H1 (cell line): Measurements from ENCODE around the gene FHIT. TPM values are rescaled to one million over a fixed set of nuclear protein-coding genes. Genes with fewer than 3 reads are reported as not detected.

Experiments used
- CTCF ChIA-PET: fragments of 300-600 bp; sonication (Branson Sonifier 250); formaldehyde crosslinking; loops from one replicate; lab custom pipeline; 2021; ENCODE audit not compliant: partially characterized antibody; lab: Charles Lee
- POLR2A ChIA-PET: fragments of 300-600 bp; sonication (Branson Sonifier 250); formaldehyde crosslinking; loops from one replicate; lab custom pipeline; 2021; ENCODE audit warnings: inconsistent platforms; ENCODE audit not compliant: partially characterized antibody; lab: Charles Lee
- DNase-seq, 2 experiments: peaks; one replicate each; pipeline versions ENCODE4 v3.0.0 to v3.0.0-alpha.2; 2010 to 2022; ENCODE audit warnings: low spot score in 2 of 2, low read depth in 1 of 2, mixed read lengths in 1 of 2
- FAIRE-seq: peaks from 2 replicates; lab custom pipeline; 2011; peaks lifted over from hg19 to GRCh38; lab: Jason Lieb, UNC
- H2AFZ ChIP-seq: 2 replicates; pipeline ENCODE4 v1.8.1; 2012; ENCODE audit warnings: low read length, inconsistent platforms
- H2AK5ac ChIP-seq: 2 replicates; pipeline ENCODE4 v1.6.1; 2013; ENCODE audit warnings: low read depth, low read length
- H2BK120ac ChIP-seq: replicated peaks from 2 replicates; pipeline ENCODE3; 2013; ENCODE audit warnings: low read depth, low read length, inconsistent platforms
- H2BK12ac ChIP-seq: 2 replicates; pipeline ENCODE4 v1.6.1; 2013; ENCODE audit warnings: low read depth, low read length
- H2BK15ac ChIP-seq: 2 replicates; pipeline ENCODE4 v1.6.1; 2013; ENCODE audit warnings: low read length
- H2BK20ac ChIP-seq: 2 replicates; pipeline ENCODE4 v1.6.1; 2013; ENCODE audit warnings: low read length
- H2BK5ac ChIP-seq: 2 replicates; pipeline ENCODE4 v1.6.1; 2013; ENCODE audit warnings: low read depth, low read length
- H3K14ac ChIP-seq: 2 replicates; pipeline ENCODE4 v1.6.1; 2013; ENCODE audit warnings: inconsistent platforms; ENCODE audit not compliant: insufficient read length
- H3K18ac ChIP-seq: 2 replicates; pipeline ENCODE4 v1.6.1; 2013; ENCODE audit warnings: low read length; ENCODE audit errors: extremely low read depth
- H3K23ac ChIP-seq: 2 replicates; pipeline ENCODE4 v1.6.1; 2013; ENCODE audit warnings: inconsistent platforms; ENCODE audit not compliant: insufficient read length
- H3K23me2 ChIP-seq: 2 replicates; pipeline ENCODE4 v1.6.1; 2013; ENCODE audit warnings: low read depth, low read length
- H3K27ac ChIP-seq: 2 replicates; pipeline ENCODE4 v1.6.1; 2011; ENCODE audit warnings: low read depth, low read length, inconsistent platforms
- H3K27me3 ChIP-seq, 4 experiments: replicated peaks in 1 of 4; 1 replicate in 1 of 4; 2 replicates in 3 of 4; pipeline versions ENCODE4 v1.6.1 to v1.8.1; 2011 to 2013; ENCODE audit warnings: low read length in 3 of 4, mild to moderate bottlenecking in 3 of 4, inconsistent platforms in 2 of 4, mixed read lengths in 2 of 4, moderate library complexity in 1 of 4; ENCODE audit not compliant: control insufficient read depth in 3 of 4, insufficient read depth in 3 of 4; ENCODE audit errors: extremely low read depth in 1 of 4
- H3K36me3 ChIP-seq, 4 experiments: 2 replicates each; pipeline versions ENCODE4 v1.6.1 to v1.8.1; 2011 to 2013; ENCODE audit warnings: mild to moderate bottlenecking in 4 of 4, low read length in 3 of 4, moderate library complexity in 2 of 4, control low read depth in 1 of 4, inconsistent platforms in 1 of 4; ENCODE audit not compliant: insufficient read depth in 4 of 4, control insufficient read depth in 2 of 4
- H3K4ac ChIP-seq: replicated peaks from 2 replicates; pipeline ENCODE3; 2013; ENCODE audit warnings: low read length, low read depth, mixed read lengths, inconsistent platforms; ENCODE audit not compliant: insufficient read length
- H3K4me1 ChIP-seq, 4 experiments: replicated peaks in 1 of 4; 1 replicate in 1 of 4; 2 replicates in 3 of 4; pipeline versions ENCODE4 v1.6.1 to v1.8.1; 2011 to 2013; ENCODE audit warnings: low read length in 3 of 4, inconsistent platforms in 2 of 4, mixed read lengths in 1 of 4; ENCODE audit not compliant: insufficient read depth in 4 of 4, control insufficient read depth in 3 of 4
- H3K4me2 ChIP-seq, 2 experiments: 2 replicates each; pipeline versions ENCODE4 v1.6.1 to v1.8.1; 2011 to 2013; ENCODE audit warnings: low read depth in 2 of 2, low read length in 2 of 2, control low read depth in 1 of 2, inconsistent platforms in 1 of 2, mild to moderate bottlenecking in 1 of 2; ENCODE audit not compliant: insufficient read depth in 1 of 2
- H3K4me3 ChIP-seq, 4 experiments: fragments of 200-600, 300-600 bp in 1 of 4; sonication (generic), shearing (Covaris generic), sonication (Bioruptor Twin) in 1 of 4; 2 replicates each; pipeline versions ENCODE4 v1.5.1 to v1.8.1; 2011 to 2016; ENCODE audit warnings: low read length in 4 of 4, low read depth in 3 of 4, control low read depth in 2 of 4, inconsistent platforms in 2 of 4, mild to moderate bottlenecking in 2 of 4, mixed read lengths in 1 of 4, moderate library complexity in 1 of 4; ENCODE audit not compliant: insufficient read depth in 2 of 4; ENCODE audit errors: extremely low read depth in 1 of 4
- H3K56ac ChIP-seq: replicated peaks from 2 replicates; pipeline ENCODE3; 2013; ENCODE audit warnings: low read depth, mild to moderate bottlenecking, mixed read lengths, low read length, inconsistent platforms; ENCODE audit not compliant: insufficient read length
- H3K79me1 ChIP-seq: 2 replicates; pipeline ENCODE4 v1.6.1; 2013; ENCODE audit warnings: low read depth, low read length, control low read depth
- H3K79me2 ChIP-seq, 2 experiments: 2 replicates each; pipeline versions ENCODE4 v1.6.1 to v1.8.1; 2012 to 2013; ENCODE audit warnings: low read length in 2 of 2, mild to moderate bottlenecking in 2 of 2, inconsistent platforms in 1 of 2; ENCODE audit not compliant: insufficient read depth in 2 of 2, control insufficient read depth in 1 of 2
- H3K9ac ChIP-seq, 4 experiments: replicated peaks in 1 of 4; 1 replicate in 1 of 4; 2 replicates in 3 of 4; pipeline versions ENCODE4 v1.6.1 to v1.8.1; 2011 to 2013; ENCODE audit warnings: low read depth in 3 of 4, low read length in 3 of 4, control low read depth in 2 of 4, mild to moderate bottlenecking in 2 of 4, moderate library complexity in 2 of 4, inconsistent platforms in 1 of 4; ENCODE audit errors: extremely low read depth in 1 of 4
- H3K9me3 ChIP-seq, 2 experiments: 2 replicates each; pipeline versions ENCODE4 v1.6.1 to v1.8.1; 2012 to 2013; ENCODE audit warnings: mild to moderate bottlenecking in 2 of 2, moderate library complexity in 2 of 2, control low read depth in 1 of 2, inconsistent platforms in 1 of 2, low read depth in 1 of 2, low read length in 1 of 2, mixed read lengths in 1 of 2; ENCODE audit not compliant: insufficient read depth in 2 of 2
- H4K20me1 ChIP-seq, 2 experiments: replicated peaks in 1 of 2; 2 replicates each; pipeline versions ENCODE3 to v1.8.1; 2011 to 2013; ENCODE audit warnings: inconsistent platforms in 2 of 2, low read length in 2 of 2, mild to moderate bottlenecking in 1 of 2; ENCODE audit not compliant: insufficient read depth in 2 of 2, control insufficient read depth in 1 of 2
- H4K5ac ChIP-seq: 2 replicates; pipeline ENCODE4 v1.6.1; 2013; ENCODE audit warnings: low read length, low read depth, mixed read lengths, inconsistent platforms; ENCODE audit not compliant: insufficient read length
- H4K8ac ChIP-seq: 2 replicates; pipeline ENCODE4 v1.8.0; 2013; ENCODE audit warnings: mild to moderate bottlenecking, moderate library complexity, low read length, inconsistent platforms; ENCODE audit not compliant: insufficient read depth; ENCODE audit errors: extremely low read depth
- H4K91ac ChIP-seq: replicated peaks from 2 replicates; pipeline ENCODE3; 2013; ENCODE audit warnings: low read length, mixed read lengths, inconsistent platforms; ENCODE audit not compliant: insufficient read length
- JUND ChIP-seq: IDR thresholded peaks from 2 replicates; pipeline ENCODE4 v1.6.1; 2011; ENCODE audit warnings: mild to moderate bottlenecking, improper control_type of control experiment, low read length
- MAFK ChIP-seq: IDR thresholded peaks from 2 replicates; pipeline ENCODE4 v1.6.1; 2012; ENCODE audit warnings: low read depth, mild to moderate bottlenecking, improper control_type of control experiment, low read length
- TAF7 ChIP-seq: optimal IDR thresholded peaks from 2 replicates; pipeline ENCODE3; 2011; ENCODE audit warnings: low read depth, mild to moderate bottlenecking, inconsistent platforms, low read length, moderate library complexity, borderline replicate concordance
- polyA plus RNA-seq, 7 experiments: library from polyadenylated mRNA; depleted of rRNA in 3 of 7; stranded (reverse) in 5 of 7; unstranded in 2 of 7; fragments of >200 nt in 5 of 7; fragments of 200-250 nt in 2 of 7; gene quantifications; 1 replicate in 5 of 7; 2 replicates in 1 of 7; 4 replicates in 1 of 7; pipeline versions ENCODE4 v1.2.1 to v1.2.3, GENCODE V29; 2011 to 2013; ENCODE audit warnings: missing spikeins in 2 of 7, mixed read lengths in 2 of 7
- total RNA-seq: library from RNA; stranded (reverse); fragmentation: NEBNext Ultra II Directional; extraction: Animal tissue kit (Norgen Biotek cat#: 25700); gene quantifications from 2 replicates; pipeline ENCODE4 v1.2.1, GENCODE V29; 2021

FHIT gene
- total and polyA plus RNA-seq, 2 of the 8 experiments (the other 6 are each of a cell fraction or from before 2014, with no cell fraction given), result 1.2 to 3.2 TPM

GRCh38 chr3:60636846-60637245 lies 614.4 kb downstream of the FHIT start:
- TF ChIP-seq MAFK (peak; percentile 23; the same call in 1 of the 2 replicates), TAF7 (no peak), JUND (peak; percentile 77)
- Histone ChIP-seq H3K4me2 (no peak overlapping the region), H3K27ac (no peak overlapping the region)

More at GRCh38 chr3:60636846-60637245, 614.4 kb downstream of the FHIT start:
- H4K91ac ChIP-seq, result no peak overlapping the region
- no peak overlapping the region for H4K8ac ChIP-seq
- no peaks in the 10 kb centered on the region for H3K9me3 ChIP-seq
- DNase-seq (no peak), FAIRE-seq (no peak)
- ChIA-PET CTCF (no interaction called here), POLR2A (interaction anchor here (1.2 kb wide), 1 partner anchor 9 kb away, joined by 3 read pairs; no protein-coding TSS in a partner anchor)
- H4K5ac ChIP-seq, result no peak overlapping the region
- no peak overlapping the region for H3K9ac ChIP-seq
- H3K4me1 ChIP-seq, result no peaks in the 10 kb centered on the region; a peak in 2 of 7 replicates
- no peaks in the 10 kb centered on the region for H3K36me3 ChIP-seq
- 0 out of 2 replicates have a peak overlapping the region, but pooled peaks have one; percentile 35 for H2BK20ac ChIP-seq
- no peaks in the 10 kb centered on the region for H3K79me1 ChIP-seq
- H3K23ac ChIP-seq, result no peak overlapping the region
- H3K56ac ChIP-seq, result no peak overlapping the region
- no peak overlapping the region; the same call in 1 of the 2 replicates for H2BK12ac ChIP-seq
- no peak overlapping the region for H3K14ac ChIP-seq
- no peak overlapping the region for H2AFZ ChIP-seq
- H3K4ac ChIP-seq, result no peak overlapping the region
- H4K20me1 ChIP-seq, result no peaks in the 10 kb centered on the region
- no peak overlapping the region for H2BK120ac ChIP-seq
- no peaks in the 10 kb centered on the region for H3K79me2 ChIP-seq
- no peaks in the 10 kb centered on the region; the same call in 1 of the 2 replicates for H3K23me2 ChIP-seq
- H2BK15ac ChIP-seq, result no peak overlapping the region
- no peaks in the 10 kb centered on the region for H3K27me3 ChIP-seq
- H3K18ac ChIP-seq, result peak overlapping the region; percentile 40; the same call in 1 of the 2 replicates
- no peak overlapping the region for H3K4me3 ChIP-seq
- no peak overlapping the region for H2AK5ac ChIP-seq
- no peak overlapping the region for H2BK5ac ChIP-seq
